Posterior cingulate gyrus (tissue), 11 donors: ENCODE results near the gene SLC35A2.
A peak's percentile ranks its signal among the peaks of the same experiment; 100 is the strongest.

Source experiments
- DNase-seq, 10 donors: peaks; one replicate each; pipeline versions ENCODE4 v3.0.0 to v3.0.0-alpha.2; 2020 to 2021; ENCODE audit warnings: mixed read lengths in 3 of 10
- intact Hi-C: fragments of 100-400 bp; cut with DNase I; formaldehyde crosslinking; loops from one replicate; pipeline ENCODE4 v1.15.1; 2023

Gene SLC35A2

GRCh38 chrX:48911412-48912182, at the start of gene SLC35A2:
SLC35A2 (minus strand) TSS chrX:48911646; CDS start chrX:48911636, 10 bp downstream.
- peak; percentile 75 to 97 (median 88) for DNase-seq
- intact Hi-C loops, result no loop called here

DNA sequence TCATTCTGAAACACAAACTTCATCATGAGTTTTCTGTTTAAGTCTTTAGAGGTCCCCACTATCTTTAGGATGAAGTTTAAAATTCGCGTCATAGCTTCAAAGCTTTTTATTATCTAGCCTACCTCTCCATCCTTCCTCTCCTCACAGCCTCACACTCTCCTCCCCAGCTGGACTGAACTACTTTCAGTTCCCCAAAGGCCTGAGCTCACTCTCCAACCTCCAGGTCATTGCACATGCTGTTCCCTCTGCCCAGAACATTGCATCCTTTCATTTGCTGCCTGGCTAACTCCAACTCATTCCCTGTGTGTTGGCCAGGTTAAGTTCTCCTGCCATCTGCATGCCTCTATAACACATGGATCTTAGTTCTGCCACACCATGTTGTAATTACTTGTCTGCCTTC, 48.8 kb upstream of the SLC35A2 start:
- intact Hi-C loops, result no loop called here
- DNase-seq, result peak in 1 of 10 donors; percentile 1

DNA sequence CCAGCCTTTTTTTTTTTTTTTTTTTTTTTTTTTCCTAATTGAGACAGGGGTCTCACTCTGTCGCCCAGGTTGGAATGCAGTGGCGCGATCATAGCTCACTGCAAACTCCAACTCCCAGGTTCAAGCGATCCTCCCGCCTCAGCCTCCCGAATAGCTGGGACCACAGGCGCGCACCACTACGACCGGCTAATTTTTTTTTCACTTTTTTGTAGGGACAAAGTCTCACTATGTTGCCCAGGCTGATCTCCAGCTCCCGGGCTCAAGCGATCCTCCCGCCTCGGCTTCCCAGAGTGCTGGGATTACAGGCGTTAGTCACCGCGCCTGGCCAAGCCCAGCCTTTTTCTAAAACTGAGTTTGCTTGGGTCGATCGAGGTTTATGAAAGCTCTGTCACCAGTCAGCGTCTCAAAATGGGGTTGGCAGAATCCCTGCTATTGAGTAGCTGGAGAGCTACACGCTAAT, 47.2 kb upstream of the SLC35A2 start:
- DNase-seq, result peak in 4 of 10 donors; percentile 4 to 86 (median 19)
- intact Hi-C loops, result loop anchor here (5.0 kb wide), 3 partner anchors 41 to 149 kb away; partner anchors contain the start of genes PIM2 and TFE3

GRCh38 chrX:48957827-48958634, 46.6 kb upstream of the SLC35A2 start:
- DNase-seq, result peak; percentile 92 to 100 (median 94)
- intact Hi-C loops, result loop anchor here (5.0 kb wide), 3 partner anchors 41 to 149 kb away; partner anchors contain the start of genes PIM2 and TFE3

DNA sequence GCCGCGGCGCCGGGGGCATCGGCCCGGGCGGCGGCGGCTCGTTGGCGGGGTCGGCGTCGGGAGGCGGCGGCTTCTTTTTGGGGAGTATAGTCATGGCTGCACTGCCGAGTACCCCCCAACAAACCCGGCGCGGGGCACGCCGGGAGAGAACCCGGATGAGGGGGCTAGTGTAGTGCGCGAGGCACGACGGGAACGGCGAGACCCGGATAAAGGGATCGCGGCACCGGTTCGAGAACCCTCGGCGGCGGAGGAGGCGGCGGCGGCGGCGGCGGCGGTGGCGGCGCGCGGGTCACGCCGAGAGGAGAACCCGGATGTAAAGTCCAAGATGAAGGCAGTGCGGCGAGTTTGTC, 46.0 kb upstream of the SLC35A2 start, which contains the start of gene OTUD5:
TSS of gene OTUD5 (minus strand) at position 131 of the 350 bp plus-strand sequence. CDS start at position 94, 37 bp downstream.
- intact Hi-C loops, result loop anchor here (5.0 kb wide), 3 partner anchors 40 to 150 kb away; partner anchors contain the start of genes PIM2 and TFE3
- DNase-seq, result peak; percentile 58 to 95 (median 68)

DNA sequence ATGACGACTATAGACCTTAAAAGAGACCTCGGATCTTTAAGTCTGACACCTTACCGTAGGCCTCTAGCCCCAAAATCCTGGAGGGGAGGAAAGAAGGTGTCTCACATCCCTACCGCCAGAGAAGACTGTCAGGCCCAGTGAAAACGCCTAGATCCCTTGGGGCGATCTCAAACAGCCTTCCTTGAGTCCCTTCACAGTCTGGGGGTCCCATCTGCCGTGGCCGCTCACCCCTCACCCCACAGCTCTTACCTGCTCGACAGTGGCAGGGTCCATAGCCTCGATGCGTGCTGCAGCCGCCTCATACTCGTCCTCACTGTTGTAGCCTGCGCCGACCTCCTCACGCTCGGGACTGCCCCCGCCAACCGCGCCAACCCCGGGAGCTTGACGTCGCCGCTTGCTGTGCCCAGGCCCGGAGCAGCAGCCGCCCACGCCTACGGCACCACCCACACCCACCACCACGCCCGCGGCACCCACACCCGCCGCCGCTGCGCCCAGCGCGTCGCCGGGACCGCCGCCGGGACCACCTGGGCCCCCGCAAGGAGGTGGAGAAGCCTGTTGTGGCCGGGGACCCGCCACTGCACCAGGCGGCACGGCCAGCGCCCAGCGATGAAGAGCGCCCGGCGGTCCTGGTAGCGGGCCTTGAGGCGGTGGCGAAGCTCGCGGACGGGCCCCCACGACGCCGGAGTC, 45.4 kb upstream of the SLC35A2 start:
- DNase-seq, result peak in 3 of 10 donors; percentile 74 to 90 (median 80)
- intact Hi-C loops, result loop anchor here (5.0 kb wide), 3 partner anchors 40 to 150 kb away; partner anchors contain the start of genes PIM2 and TFE3

GRCh38 chrX:48948589-48948988, 37.1 kb upstream of the SLC35A2 start:
- intact Hi-C loops, result no loop called here
- DNase-seq, result peak in 1 of 10 donors; percentile 27

GRCh38 chrX:48945517-48946348, 34.3 kb upstream of the SLC35A2 start:
- peak in 8 of 10 donors; percentile 19 to 91 (median 36) for DNase-seq

GRCh38 chrX:48942895-48943294, 31.4 kb upstream of the SLC35A2 start:
- intact Hi-C loops, result no loop called here
- DNase-seq, result no peak

More at GRCh38 chrX:48945517-48946348, 34.3 kb upstream of the SLC35A2 start:
- intact Hi-C loops, result no loop called here

GRCh38 chrX:48940404-48940955, 29.0 kb upstream of the SLC35A2 start:
- peak in 1 of 10 donors; percentile 22 for DNase-seq
- intact Hi-C loops, result no loop called here

- peak in 2 of 10 donors; percentile 4 to 45 for DNase-seq
- intact Hi-C loops, result no loop called here
Observed at GRCh38 chrX:48939524-48940228, 28.2 kb upstream of the SLC35A2 start.

- DNase-seq, result peak in 2 of 10 donors; percentile 24
- intact Hi-C loops, result no loop called here
Observed at GRCh38 chrX:48938721-48939425, 27.4 kb upstream of the SLC35A2 start.

GRCh38 chrX:48937054-48937907, 25.8 kb upstream of the SLC35A2 start:
- DNase-seq, result peak in 4 of 10 donors; percentile 15 to 87 (median 58)
- intact Hi-C loops, result no loop called here

GRCh38 chrX:48936429-48937053, 25.1 kb upstream of the SLC35A2 start:
- DNase-seq, result peak in 2 of 10 donors; percentile 14 to 55
- intact Hi-C loops, result no loop called here

DNA sequence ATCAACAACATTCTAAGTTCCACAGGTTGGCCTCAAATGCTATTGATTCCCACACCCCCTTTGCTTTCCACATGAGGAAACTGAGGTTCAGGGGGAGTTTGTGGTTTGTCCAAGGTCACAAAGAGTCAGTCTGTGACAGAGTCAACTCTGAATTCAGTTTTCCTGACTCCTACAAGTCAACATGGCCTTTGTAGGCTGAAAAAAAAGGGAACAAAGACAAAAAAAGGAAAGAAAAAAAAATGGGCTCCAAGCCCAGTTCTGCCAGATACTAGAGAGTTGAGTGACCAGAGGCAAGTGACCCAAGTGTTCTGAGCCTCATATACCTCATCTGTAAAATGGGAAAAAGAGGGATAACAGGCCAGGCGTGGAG, 23.8 kb upstream of the SLC35A2 start:
- intact Hi-C loops, result no loop called here
- no peak for DNase-seq

DNA sequence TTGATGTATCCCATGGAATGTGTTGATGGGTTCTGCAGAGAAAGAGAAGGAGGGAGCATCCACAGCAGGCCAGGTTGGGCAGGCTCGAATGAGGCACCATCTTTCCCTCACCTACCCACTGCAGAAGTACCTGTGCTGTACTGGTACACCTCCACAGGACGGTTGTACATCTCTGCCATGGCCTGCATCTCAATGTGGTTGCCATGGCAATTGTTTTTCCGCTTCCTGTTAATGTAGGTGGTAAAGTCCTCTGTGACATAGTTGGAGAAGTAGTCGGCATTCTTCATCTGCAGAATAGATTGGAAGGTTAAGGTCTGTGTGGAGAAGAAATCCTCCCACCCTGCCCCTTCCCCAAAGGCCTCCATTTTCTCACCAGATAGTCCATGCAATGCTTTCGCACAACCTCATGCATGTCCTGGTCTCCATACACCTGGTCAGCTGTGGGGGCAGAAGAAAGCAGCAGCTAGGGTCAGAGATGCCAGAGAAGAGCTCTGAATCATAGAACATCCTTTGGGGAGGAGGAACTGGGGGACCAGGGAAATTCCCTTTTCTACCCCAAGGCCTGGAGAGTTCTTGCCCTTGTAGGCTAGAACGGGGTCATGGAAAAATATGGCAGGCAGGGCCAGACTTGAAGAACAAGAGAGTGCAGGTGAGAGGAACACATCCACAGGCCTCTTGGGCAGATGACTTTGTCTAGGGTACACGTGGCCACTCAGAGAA, 23.3 kb upstream of the SLC35A2 start:
- peak in 1 of 10 donors; percentile 6 for DNase-seq
- intact Hi-C loops, result no loop called here
